GM12892 (cell line): ENCODE data around the gene ZIC4.

ENCODE experiments used
- DNase-seq: peaks from one replicate; pipeline ENCODE4 v3.0.0; 2011; ENCODE audit not compliant: insufficient read length
- FAIRE-seq: peaks from 2 replicates; lab custom pipeline; 2011; peaks lifted over from hg19 to GRCh38; lab: Jason Lieb, UNC
- POLR2A ChIP-seq: IDR thresholded peaks from 2 replicates; pipeline ENCODE4 v1.6.1; 2011; ENCODE audit warnings: low read depth, low read length, control low read depth
- POLR2AphosphoS5 ChIP-seq: IDR thresholded peaks from 2 replicates; pipeline ENCODE4 v1.6.1; 2011; ENCODE audit warnings: low read depth, low read length, control low read depth
- TAF1 ChIP-seq: IDR thresholded peaks from 2 replicates; pipeline ENCODE4 v1.6.1; 2011; ENCODE audit warnings: low read depth, mild to moderate bottlenecking, control low read depth, low read length, borderline replicate concordance

The ZIC4 gene

DNA sequence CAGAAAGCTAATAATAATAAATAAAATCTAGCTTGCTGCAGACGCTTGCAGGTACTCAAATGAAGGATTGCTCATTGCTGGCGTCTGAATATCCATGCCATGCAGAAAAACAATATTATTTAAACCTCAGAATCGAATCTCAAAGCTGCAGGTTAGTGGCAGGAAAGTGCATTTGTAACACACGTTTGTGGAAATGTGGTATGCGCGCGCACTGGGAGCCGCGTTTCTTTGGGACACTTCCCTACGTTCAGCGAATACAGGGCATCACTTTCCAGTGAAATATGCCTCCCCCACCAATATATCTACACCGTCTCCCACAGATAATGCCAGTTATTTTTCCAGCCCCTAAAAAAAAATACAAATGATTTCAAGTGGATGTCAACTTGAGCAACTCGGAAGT, 37.1 kb downstream of the ZIC4 start:
- TF ChIP-seq POLR2A (no peak), POLR2AphosphoS5 (no peak), TAF1 (no peak)
- DNase-seq = no peak
- no peak for FAIRE-seq

DNA sequence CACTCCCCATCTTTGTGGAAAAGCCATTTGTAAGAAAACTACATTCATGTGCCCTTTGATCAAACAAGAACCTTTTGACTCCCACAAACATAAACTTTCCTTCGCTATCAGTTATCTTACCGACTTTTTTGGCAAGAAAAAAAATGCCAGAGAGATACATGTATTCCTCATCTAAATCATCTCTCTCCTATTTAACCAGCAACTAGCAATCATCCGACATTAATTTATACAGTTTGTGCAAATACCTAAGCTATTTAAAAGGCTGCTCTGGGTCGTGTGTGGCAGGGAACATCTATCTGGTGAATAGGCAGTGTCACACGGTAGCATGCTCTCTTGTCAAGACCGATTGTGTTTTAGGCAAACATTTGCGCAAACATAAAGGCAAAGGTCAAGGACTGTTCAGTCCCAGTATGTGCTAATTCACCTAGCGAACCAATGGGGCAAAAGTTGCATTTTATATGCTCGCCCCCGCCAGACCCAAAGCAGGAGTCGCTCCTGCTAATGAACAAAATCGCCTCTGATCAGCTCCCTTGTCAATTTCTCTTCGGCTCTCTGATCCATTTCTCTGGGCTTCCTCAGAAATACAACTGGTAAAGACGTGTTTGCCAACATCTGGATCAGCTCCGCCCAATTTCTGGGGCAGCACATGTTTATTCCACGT, 37.7 kb downstream of the ZIC4 start:
- no peak for FAIRE-seq
- DNase-seq = no peak
- TF ChIP-seq POLR2A (no peak), POLR2AphosphoS5 (no peak), TAF1 (no peak)

DNA sequence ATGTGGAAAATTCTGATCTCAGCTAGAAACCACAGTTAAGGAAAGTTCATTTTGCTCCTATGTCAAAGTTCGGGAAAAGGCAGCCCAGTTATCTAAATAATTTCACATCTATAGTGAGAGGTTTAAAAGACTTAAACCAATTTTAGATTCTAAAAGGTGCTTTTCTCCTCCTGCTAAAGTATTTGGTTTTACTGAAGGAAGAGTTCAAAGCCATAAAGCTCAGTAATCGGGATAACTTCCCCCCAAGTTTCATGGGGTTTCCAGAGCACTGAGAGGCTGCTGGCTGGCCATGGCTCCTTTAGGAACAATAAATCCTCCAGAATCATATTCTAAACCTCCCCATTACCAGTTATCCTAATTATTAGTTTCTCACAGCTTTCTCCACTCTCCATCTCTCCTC, 38.2 kb downstream of the ZIC4 start:
- DNase-seq (no peak), FAIRE-seq (no peak)
- TF ChIP-seq TAF1 = no peak
- TF ChIP-seq POLR2A = no peak
- no peak for TF ChIP-seq POLR2AphosphoS5

DNA sequence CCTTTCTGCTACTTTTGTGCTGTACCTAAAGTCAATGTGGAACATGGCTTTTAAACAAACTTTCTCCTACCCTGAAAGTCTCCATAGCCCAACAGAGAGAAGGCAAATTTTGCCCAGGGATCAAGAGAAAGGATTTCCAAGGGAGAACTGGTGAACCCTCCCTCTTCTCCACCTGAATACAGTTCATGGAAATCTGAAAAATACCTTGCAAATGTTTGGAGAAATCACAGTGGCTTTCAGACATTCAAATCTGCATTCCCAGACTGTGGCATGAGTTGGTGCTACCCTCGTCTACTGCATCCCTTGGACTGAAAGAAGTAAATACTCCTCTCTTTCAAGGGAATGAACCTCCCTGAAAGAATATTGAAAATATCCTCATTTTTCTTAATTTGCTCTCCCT, 38.7 kb downstream of the ZIC4 start:
- no peak for TF ChIP-seq TAF1
- TF ChIP-seq POLR2AphosphoS5 = no peak
- no peak for TF ChIP-seq POLR2A

DNA sequence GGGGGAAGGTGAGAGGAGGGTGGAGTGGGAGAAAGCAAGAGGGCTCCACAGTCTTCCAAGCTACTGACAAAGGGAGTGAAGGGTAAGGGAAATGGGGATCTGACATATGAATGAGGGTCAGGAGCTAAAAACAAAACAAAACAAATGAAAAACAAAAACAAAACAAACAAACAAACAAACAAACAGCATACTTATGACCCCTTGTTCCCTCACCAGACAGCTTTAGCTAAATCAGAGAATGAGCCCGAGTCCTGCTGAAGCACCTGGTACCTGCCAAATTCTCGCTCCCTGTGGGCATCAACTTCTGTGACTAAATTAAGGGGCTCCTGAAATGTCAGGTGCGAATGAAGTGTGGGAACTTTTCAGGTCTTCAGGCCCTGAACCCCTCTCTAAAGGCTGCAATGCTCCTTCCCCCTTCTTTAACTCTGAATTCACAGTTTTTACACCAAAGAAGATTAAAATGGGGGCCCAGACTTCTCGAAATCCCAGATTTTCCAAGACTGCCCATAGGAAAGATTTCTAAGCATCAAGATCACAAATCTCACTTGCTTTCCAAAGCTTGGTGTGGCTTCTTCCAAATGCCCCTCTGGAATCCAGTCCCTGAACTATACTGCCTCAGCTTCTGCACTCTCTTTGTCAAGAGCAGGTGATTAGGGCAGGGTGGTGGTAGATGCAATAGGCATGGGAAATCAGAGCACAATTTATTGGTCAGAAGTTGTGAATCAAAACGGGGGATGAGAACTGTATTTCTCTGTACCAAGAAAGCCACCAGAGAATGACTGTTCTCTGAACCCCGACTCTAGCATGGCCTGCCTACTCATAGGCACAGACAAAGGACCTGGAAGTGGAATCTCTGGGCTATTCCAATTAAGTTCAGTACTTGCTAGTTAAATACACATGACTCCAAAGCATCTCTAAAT, 40.9 kb downstream of the ZIC4 start:
- FAIRE-seq (no peak), DNase-seq (no peak)
- TF ChIP-seq POLR2AphosphoS5 (no peak), TAF1 (no peak), POLR2A (no peak)

More for the DNA sequence above, 38.7 kb downstream of the ZIC4 start:
- no peak for FAIRE-seq
- no peak for DNase-seq

DNA sequence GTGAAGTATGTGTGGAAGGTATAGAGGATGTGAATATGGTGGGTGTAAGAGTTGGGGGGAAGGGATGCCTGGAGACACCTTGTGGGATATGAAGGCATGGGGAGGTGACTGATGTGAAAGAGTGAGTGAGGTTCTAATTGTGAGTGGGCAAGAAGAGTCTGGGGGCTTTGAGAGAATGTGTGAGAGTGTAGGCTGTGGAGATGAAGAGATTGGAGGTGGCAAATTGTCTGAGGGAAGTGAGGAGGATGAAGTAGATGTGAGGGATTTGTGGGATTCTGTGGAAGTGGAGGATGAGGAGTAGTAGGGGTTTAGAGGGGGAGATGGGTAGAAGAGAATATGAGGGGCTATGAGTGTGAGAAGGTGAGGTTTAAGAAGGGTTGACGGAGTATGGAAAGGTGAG, 41.6 kb downstream of the ZIC4 start:
- no peak for TF ChIP-seq TAF1
- no peak for TF ChIP-seq POLR2A
- TF ChIP-seq POLR2AphosphoS5 = no peak
- FAIRE-seq = no peak
- DNase-seq = no peak

DNA sequence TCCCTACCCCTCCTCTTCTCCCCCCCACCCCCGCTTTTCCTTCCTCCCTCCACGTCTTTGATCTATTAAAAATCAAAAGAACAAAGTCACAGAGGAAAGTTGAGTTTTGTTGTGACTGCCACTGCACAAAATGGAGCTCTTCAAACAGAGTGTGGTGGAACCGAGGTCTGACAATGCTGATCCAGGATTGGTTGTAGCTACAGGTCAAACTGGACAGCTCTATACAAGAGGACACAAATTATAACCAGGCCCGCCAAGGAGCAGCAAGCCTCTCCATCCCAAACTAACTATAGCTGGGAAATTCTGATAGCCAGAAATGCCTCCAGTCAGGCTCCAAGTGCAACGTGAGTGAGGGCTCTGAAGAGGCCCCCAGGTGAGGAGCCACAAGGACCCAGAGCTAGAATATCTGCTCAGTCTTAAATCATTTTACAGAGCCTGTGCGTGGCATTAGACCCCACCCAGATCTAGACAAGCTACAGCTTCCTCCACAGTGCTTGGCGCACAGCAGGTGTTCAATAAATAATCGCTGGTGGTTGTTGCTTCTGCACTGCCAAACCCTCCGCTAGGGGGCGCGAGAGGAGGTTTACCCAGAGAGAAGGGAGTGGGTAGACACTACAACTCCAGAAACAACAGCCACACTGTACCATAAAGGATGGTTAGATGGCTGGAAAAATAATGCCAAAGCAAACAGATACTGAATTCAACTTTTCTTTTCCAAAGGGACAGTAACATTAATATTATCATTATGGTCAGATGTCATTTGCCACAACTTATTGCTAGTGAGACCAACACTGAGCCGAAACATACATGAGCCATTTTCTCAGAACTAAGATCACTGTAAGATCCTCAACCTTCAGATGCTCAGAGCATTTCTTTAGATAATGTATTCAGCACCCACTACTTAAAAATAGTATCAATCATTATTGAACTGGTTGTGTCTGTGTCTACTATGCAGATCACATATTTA, 44.6 kb downstream of the ZIC4 start:
- FAIRE-seq (peak; percentile 36), DNase-seq (peak; percentile 38)

DNA sequence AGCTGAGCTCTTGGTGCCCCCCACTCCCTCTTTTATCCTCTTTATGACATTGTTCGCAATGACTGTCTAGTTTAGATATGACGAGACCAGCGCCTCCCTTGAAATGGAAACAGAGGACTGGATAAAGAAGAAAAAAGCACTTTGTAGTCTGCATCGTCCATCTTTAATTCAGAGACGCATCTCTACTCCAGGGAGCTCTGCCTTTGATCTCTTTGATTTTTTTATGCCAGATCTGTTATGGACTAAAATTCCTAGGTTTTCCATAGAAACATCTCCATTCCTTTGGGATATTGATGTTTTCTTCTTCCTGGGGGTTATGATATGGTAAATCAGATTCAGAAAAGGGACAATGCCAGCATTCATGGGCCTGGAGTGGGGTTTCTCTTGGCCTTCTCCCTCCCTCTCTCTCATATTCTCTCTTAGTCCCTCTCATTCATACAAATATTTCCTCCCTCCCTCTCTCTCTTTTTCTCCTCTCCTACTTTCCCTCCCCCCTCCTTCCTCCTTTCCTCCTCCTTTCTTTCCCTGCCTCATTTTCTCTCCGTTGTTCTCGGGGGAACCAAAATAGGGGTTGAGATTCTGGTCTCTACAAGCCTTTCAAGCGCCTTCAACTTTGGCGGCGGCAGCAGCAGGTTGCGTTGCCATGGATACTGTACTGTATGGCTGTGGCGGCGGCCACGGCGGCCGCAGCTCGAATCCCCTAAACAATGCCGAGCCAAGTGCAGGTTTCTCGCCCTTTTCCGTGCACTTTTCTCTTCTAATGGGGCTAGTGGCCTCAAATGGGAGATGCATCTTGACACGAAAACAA, 45.5 kb downstream of the ZIC4 start:
- no peak for FAIRE-seq
- TF ChIP-seq POLR2AphosphoS5 = no peak
- TF ChIP-seq TAF1 = no peak
- TF ChIP-seq POLR2A = no peak

More for the DNA sequence above, 44.6 kb downstream of the ZIC4 start:
- TF ChIP-seq POLR2AphosphoS5 (no peak), POLR2A (no peak), TAF1 (no peak)

DNA sequence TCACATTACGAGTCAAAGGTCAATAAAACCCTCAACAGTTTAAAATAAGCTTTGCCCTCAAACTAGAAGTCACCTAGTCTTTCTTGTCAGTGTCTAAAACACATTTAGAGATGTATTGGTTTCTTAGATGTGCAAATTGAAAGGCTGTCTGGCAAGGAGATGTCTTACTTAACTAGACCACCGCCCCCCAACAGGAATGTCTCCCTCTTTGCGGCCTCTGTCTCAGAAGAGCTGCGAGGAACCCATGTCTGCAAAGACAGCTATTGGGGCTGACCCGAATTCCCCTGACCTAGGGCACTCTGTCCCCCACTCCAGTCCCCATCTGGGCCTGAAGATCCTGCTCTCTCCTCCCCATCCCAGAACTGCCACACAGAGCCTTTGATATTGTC, 46.3 kb downstream of the ZIC4 start:
- TF ChIP-seq TAF1 (no peak), POLR2A (no peak), POLR2AphosphoS5 (no peak)
- DNase-seq (no peak), FAIRE-seq (no peak)

More for the DNA sequence above, 45.5 kb downstream of the ZIC4 start:
- DNase-seq = no peak

DNA sequence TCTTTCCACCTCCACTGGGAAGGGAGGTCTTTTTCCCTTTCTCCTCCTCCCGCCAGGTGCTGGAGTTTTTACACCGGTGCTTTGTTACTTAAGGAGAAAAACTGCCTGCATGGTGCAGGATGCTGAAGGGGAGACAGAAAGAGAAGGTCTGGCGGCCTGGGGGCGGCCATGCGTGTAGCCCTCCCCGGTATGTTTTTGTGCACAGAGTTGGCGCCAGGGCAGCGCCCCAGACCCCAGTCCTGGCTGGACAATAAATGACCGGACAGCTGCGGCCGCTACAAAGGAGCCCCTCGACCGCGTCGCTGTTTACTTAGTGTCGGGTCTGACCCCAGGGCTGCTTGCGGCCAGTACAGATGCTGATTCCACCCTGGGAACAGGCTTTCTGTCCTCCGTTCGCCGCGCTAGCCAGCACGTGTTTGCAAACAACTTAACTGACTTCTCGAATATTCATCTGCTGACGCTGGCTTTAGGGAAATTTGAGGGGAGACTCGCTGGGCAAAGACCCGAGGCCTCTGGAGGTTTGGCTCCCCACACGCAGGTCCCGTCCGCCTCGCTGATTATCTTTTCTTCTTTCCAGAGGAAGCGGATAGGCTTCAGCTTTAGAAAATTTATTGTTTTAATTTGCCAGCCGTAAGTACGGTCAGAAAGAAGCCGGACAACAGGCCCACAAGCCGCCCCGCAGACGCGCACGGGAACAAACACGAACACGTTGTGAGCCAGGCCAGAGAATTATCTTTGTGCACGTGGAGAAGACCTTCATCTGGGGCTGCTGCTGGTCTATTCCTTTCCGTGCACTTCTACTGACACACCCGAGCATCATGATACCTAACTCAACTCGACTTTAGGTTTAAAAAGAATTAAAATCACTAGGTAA, 46.9 kb downstream of the ZIC4 start:
- DNase-seq (no peak), FAIRE-seq (no peak)
- TF ChIP-seq TAF1 (no peak), POLR2AphosphoS5 (no peak), POLR2A (no peak)
